Frontal cortex (tissue), 4 donors: ENCODE data around the gene IRF6. TPM values are rescaled to one million over a fixed set of nuclear protein-coding genes. Genes with fewer than 3 reads are reported as not detected.

Experiments
- DNase-seq, 2 donors: peaks; one replicate each; pipeline ENCODE4 v3.0.0; 2012; ENCODE audit warnings: low spot score in 2 of 2
- FAIRE-seq: peaks from 2 replicates; lab custom pipeline; 2012; peaks lifted over from hg19 to GRCh38; lab: Jason Lieb, UNC
- total RNA-seq: library from RNA; depleted of rRNA; stranded (reverse); fragments of >200 nt; gene quantifications from one replicate; pipeline ENCODE4 v1.2.3, GENCODE V29; 2014
- donor health status: control.
- donor health status: control.
- donor health status: control.

Gene IRF6
- total RNA-seq, 1 donor from 2014 or later = 0.41 TPM

DNA sequence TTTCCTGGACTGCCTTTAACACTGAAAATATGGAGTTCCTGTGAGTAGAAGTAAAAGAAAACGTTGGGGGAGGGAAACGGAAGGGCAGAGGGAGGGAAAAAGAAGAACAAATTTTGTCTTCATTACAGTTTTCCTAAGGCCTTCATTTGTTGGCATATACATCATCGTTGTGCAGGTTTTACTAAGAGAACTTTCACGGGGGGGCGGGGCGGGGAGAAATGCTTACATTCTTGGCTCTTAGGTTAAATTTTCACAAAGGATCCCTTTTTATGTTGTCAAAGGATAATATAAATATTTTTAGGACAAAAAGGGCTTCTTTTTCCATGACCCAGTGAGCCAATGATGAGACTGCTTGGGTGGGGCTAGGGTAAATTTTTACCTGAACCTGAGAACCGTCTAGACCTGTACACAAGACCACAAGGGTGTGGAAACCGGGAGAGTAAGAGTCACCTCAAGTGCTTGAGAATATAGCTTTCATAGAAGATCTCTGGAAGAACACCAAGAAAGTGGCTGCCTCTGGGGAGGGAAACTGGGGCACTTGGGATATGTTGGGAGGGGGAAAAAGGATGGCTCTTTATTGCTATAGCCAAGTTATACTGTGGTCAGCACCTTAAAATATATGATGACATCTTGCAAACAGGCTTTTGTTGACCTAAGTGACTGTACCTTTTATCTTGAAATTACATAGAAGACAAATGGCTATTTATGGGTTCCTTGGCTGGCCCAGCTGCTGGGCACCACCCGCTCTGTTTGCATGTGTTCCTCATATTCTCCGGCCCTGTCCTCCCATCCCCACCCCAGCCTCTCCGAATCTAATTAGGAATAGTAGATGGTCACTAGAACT lies 19.9 kb upstream of the IRF6 start:
- no peak for FAIRE-seq
- no peak for DNase-seq

DNA sequence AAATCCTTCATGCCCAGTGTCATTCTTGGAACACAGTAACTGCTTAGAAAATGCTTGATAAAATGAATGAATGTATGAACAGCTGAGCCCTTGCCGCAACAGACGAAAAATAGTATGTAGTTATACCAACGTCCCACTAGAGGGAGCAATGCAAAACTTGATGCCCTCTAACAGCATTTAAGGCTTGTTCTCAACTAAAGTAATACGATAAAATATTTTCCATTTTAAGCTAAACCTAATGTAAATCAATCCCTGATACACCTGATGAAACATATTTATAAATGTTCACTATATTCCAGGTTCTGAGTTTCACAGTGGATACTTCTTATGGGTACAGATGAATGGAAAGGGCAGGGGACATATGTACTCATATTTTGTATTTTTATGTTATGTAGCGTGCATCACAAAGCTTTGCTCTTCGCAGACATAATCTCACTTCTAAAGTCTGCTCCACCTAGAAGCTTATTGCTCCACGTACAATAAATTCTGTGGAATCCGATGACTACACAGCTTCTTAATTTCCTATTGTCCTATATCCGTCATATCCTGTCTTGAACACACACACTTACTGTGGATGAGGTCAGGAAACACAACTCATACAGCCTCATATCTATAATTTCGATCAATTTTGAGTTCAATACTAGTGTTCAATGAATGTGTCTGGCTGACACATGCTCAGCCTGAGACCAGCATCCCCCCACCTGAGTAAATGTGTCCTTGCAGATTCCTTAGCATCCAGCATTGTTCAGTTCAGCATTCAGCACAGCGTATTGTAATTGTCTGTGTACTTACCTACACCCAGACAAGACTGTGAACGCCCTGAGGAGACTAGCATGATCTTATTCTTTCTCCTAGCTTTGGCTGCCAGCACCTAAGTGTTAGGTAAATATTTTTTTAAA lies 17.4 kb upstream of the IRF6 start:
- FAIRE-seq (no peak), DNase-seq (peak in 1 of 2 donors; percentile 29)

DNA sequence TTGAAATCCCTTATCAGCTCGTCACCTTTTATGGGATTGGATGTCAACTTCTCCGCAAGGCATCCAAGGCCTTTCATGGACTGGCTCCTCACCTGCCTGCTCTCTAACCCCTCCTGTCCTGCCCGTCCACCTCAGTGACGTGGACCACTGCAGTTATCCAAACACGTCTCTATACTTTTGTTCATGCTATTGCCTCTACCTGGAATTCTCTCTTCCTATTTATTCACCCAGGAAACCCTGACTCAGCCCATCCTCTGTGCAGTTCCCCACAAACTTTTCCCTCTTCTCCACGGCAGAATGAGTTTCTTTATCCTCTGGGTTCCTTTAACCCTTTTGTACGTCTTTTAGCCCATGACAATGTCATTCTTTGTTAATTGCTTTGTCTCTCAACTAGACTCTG lies 16.8 kb upstream of the IRF6 start:
- DNase-seq (no peak), FAIRE-seq (no peak)

DNA sequence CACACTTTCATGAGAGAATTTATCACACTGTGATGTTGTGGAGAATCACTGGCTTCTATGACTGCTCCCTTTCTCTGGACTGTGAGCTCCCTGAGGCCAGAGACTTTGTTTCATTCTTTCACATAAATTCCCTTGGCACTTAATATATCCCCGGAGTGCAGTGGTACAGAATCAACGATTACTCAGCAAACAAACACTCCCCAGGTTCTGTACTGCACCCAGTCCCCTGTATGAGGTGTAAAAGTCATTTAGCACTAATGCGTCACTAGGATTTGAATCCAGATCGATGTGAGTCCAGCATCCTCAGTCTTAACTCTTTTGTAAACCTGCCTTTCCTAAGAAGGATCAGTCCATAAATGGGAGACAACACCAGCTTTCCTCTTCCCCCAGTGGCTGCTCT lies 15.0 kb upstream of the IRF6 start:
- DNase-seq = no peak
- FAIRE-seq = no peak

DNA sequence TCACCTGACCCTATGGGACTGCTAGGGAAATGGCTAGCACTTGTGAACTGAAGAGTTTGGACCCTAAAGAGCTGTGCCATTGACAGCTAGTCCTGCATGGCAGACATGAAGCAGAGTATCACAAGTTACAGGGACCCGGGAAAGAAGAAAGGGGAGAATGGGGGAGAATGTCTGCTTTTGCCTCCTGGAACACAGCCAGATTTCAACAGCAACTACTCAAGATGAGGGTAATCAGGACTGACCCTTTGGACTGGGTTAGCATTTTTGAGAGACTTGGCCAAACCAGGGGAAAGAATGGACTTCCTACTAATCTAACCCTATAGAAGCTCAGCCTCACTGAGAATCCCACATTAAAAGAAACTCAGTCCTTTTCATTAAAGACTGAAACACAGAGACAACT lies 13.1 kb upstream of the IRF6 start:
- FAIRE-seq (no peak), DNase-seq (no peak)

DNA sequence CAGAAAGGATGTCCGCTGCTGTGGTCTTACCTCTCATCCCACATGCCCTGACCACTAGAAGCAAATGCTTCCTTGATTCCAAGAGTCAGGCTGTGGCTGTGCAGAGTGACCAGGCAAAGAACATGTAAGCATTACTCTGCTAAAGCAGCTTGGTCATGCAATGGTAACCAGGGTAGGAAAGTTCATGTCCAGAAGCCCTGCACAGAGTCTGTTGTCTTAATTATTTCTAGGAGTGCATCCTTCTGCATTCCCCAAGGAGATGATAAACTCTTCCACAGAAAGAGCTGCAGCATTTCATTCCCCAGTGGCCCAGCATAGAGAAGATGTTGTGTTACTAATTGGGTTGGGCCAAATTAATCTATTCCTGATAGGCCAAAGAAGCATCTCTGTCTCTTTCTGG lies 11.7 kb upstream of the IRF6 start:
- FAIRE-seq = no peak
- no peak for DNase-seq

DNA sequence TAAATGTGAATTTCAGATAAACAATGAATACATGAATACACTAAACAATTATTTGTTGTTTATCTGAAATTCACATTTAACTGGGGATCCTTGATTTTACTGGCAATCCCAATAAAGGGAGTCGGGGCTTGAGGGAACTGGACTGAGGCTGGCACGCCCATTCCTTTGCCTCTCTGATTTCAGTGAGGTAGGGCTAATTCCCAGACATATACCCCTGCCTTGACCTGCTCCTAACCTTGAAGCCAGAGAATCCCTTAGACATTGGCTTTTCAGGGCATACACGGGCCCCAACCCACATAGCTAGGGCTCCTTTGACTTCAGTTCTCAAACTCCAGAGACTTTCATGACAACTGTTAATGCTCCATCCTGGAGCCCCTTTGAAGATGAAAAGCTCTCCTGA lies 11.0 kb upstream of the IRF6 start:
- DNase-seq (no peak), FAIRE-seq (no peak)

DNA sequence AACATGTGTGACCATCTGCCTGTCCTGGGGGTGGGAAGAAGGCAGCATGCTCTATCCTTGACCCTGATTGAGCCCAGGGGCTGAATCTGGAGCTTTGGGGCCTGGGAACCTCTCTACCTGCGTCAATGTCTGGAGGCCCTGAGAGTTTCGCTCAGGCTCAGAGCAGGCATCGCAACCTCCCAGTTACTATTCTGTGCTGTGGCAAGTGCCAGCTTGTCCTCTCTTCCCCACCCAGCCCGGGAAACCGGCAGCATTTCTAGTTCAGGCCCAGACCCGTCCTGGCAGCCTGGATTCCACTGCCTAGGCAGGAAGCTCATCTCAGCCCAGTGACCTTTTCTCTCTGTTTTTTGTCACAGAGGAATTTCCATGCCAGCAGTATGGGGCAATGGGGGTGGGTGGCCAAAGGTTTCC lies 10.0 kb upstream of the IRF6 start:
- no peak for FAIRE-seq
- DNase-seq = no peak

DNA sequence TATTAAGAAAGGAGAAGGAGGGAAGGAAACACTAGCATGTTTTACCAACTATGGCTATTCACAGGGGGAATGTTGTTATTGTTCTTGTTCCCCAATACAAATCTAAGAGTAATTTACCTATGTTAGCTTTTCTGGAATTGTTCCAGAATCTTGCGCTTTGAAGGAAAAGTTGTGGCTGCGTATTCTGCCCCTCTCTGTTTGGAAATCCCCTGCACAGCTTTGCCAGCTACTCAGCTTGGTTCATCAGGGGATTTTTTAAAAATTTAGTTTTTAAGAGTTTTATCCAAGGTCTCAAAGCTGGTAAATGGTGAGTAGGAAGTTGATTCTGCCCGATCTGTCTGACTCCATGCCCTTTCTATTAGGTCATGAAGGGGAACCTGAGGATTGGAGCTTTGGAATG lies 9.5 kb upstream of the IRF6 start:
- DNase-seq = no peak
- FAIRE-seq = no peak

DNA sequence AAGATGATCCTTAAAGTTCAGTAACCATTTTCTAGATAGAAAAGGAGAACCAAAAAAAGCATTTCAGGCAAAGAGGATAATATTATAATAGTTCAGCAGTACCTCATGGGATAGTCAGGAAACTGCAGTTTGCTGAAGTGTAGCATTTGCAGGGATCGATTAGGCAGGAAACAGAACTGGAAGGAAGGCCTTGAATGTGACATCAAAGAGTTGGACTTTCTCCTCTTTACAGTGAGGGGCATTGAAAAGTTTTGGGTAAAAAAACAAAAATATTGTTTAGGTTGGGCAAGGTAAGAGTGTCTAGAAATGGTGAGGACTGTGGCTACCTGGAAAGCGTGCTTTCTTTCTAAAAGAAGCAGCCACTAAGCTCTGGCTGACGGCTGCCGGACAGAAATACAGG lies 8.0 kb upstream of the IRF6 start:
- no peak for FAIRE-seq

DNA sequence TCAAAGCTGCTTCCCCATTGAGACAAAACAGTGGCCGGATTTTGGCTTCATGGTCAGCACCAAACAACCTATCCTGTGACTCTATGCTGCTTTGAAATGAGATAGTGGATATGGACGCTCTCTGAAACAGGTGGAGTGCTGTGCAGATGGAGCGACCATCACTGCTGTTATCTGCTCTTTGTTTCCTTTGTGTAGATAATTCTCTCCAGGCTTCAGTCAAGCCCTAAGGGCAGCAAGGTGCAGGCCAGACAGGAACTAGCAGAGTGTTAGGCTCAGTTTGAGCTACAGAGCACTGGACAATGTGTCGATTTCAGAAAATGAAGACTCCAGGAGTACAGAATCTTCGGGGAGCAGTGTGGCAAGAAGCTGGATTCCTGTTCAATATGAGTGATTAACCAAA lies 4.8 kb upstream of the IRF6 start:
- FAIRE-seq = no peak
- no peak for DNase-seq

More for the DNA sequence above, 8.0 kb upstream of the IRF6 start:
- no peak for DNase-seq

DNA sequence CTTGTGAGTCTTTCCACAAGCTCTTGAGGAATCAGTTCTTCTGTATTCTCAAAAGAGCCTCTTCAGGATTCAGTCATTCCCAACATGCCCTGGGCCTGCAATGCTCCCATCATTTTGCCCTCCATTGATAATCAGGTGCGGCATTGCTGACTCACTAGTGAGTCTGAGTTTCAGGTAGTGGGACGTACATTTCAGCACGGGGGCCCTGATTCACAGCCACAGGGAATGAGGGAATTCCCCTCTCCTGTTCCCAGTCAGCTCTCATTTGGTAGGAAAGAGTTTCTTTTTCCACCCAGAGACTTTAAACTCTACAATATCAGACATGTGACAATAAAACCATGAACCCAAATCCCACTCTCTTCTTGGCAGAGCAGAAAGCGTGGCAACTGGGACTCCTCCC lies 3.7 kb upstream of the IRF6 start:
- FAIRE-seq (no peak), DNase-seq (no peak)

DNA sequence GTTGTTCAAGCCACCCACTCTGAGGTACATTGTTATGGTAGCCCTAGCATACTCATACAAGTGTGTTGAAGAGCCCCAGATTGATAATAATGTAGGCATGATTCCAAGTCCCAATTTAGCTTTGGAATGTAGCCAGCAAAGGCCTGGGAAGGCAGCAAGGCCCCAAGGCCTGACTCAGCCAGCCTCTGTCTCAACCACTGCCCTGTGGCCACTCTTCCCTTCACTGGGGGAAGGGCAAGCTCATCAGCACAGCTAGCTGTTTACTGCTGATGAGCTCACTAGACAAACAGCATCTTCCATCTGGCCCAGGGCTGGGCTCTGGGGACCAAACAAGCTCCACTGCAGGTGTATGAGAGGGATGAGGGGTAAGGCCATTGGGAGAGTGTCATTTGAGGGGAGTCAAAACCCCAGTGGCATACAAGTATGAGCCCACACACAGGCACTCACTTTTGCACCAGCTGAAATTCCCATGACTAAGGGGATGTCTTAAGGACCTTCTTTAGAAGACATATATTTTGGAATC lies 2.2 kb upstream of the IRF6 start:
- FAIRE-seq = no peak
- no peak for DNase-seq

DNA sequence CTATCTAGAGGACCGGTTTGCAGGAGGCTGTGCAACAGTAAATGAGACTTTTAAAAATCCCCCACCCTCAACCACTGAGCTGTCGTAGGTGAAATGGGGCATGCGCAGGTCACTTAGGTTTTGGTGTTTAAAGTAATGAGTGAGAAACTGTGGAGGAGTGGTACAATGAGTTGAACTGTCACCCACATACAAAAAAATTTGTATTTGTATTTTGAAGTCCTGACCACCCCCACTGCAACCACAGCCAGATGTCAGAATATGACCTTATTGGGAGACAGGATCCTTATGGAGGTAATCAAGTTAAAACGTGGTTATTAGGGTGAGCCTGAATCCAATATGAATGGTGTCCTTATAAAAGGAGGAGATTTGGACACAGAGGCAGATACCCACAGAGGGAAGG lies 1.6 kb upstream of the IRF6 start:
- FAIRE-seq (no peak), DNase-seq (no peak)

DNA sequence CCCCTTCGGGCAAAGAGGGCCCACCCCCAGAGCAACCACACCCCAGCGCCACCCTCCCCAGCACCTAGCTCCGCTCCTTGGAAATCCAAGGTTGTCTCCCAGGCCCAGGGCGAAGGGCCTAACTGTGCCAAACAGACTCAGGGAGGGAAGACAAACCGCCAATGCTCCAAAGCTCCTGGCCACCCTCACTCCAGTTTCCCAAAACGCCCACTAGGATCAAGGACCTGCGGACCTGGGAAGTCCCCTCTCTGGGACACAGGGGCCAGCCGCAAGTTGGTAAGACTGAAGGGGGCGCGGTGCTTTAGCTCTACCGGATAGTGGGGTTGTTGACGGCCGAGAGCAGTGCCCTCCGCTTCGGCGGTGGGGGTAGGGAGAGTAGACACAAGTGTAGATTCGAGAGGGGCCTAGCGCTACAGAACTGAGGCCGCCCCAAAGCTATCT lies 581 bp downstream of the IRF6 start:
- FAIRE-seq (no peak), DNase-seq (no peak)

DNA sequence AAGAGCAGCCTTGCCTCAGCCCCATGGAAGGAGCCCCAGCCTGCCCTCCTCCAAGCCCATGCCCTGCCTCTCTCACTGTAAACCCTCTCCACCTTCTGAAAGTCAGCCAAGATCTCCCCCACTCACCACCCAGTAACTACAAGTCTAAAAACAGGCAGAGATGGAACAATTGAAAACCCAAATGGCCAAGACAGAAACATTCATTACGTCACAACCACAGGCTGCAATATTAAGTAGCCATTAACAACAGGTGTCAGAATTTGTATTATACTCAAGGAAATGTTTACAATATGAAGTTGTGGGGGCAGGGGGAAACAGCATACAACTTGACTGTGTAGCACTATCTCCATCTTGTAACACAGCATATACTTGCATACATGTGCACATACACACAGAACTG lies 2.4 kb downstream of the IRF6 start:
- no peak for FAIRE-seq
- no peak for DNase-seq

DNA sequence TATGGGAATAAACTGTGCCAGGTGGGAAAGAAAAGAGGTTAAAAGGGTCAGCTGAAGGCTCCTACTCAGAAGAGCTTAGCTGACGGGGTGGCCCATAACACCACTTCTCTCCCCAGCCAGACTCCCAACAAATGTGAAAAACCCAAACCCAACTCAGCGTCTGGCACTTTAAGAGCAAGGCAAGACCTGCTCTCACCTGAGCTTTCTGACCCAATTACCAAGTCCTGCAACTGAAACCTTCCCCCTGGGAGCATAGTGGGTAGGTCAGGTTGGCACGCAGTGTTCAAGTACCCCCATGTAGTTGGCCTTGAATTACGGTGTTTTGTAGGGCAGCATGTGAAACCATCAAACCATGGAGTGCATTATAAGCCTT lies 3.2 kb downstream of the IRF6 start:
- DNase-seq = no peak
- FAIRE-seq = no peak

DNA sequence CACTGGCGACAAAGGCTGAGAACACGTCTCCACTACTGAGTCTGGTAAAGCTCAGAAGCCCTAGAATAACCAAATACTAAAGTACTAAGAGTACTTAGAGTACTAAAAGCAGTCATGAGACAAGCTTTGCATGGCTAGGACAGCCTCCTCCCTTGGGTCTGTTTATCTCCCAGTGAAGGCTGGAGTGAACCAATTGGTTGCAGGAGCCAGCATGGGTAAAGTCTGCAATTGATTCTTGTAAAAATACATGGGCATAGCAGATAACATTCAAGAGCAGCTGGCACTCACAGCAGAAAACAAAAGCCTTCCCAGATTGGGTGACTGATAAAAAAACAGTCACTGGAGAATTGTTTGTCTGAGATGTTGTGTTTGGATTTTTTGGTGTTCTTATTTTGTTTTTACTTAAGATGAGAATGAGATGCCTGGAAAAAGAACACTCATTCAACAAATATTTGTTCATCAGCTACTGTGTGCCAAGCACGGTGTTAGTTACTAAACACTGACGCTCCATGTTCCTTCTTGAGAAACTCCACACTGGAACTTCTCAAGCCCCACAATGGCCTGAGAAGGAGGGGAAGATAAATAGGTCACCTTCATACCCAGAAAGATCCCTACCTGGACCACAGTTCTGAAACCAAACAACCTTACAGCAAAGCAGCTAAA lies 3.7 kb downstream of the IRF6 start:
- DNase-seq = no peak
- no peak for FAIRE-seq

DNA sequence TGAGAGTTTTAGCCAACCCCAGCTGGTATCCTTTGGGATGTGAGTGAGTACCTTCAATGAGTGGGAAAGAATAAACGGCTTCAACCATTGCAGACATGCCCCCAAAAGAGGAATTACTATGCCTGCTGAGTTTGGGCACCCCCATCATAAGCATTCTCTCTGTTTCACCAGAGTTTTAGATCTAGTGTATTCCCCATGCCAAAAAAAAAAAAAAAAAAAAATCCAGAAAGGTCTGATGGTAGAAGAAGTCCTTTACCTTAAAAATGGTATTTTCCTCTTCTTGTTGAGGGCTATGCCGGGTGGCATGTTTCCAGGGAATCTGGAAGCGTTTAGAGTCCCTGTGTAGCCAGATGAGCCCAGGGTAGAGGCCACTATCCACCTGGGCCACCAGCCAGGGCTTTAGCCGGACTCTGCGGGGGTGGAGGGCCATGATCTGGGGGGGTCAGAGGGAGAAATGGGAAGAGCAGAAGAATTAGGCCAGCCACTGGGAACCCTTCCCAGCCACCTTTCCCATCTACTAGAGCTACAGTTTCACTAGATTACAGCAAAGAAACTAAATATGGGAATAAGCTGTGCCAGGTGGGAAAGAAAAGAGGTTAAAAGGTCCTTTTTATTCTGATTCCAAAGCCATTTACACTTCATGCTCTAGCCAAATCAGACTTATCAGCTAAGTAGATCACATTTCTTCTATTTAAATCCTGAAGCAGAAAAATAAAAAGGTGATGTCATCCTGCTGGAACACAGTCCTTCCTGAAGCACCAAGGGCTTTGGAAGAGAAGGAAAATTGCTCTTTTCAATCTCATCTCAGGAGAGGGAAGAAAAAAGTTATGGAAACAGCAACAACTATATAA lies 4.7 kb downstream of the IRF6 start:
- DNase-seq (no peak), FAIRE-seq (no peak)
